ENCODE data around the gene PDLIM7.

PDLIM7 gene

GRCh38 chr5:177524941-177525655 is 27.7 kb upstream of the PDLIM7 start:
- in situ Hi-C loops (cut with HindIII; ENCODE audit: low sequenced_read_pairs), result no loop called here

GRCh38 chr5:177524539-177524900 is 27.1 kb upstream of the PDLIM7 start:
- in situ Hi-C loops (cut with HindIII; ENCODE audit: low sequenced_read_pairs), result no loop called here

- in situ Hi-C loops (cut with HindIII; ENCODE audit: low sequenced_read_pairs), result no loop called here
Measured at GRCh38 chr5:177523711-177524538, 26.5 kb upstream of the PDLIM7 start.

GRCh38 chr5:177520916-177521513 is 23.6 kb upstream of the PDLIM7 start:
- in situ Hi-C loops (cut with HindIII; ENCODE audit: low sequenced_read_pairs), result no loop called here

- in situ Hi-C loops (cut with HindIII; ENCODE audit: low sequenced_read_pairs), result no loop called here
Measured at GRCh38 chr5:177520271-177520670, 22.9 kb upstream of the PDLIM7 start.

GRCh38 chr5:177519463-177520235 is 22.2 kb upstream of the PDLIM7 start:
- in situ Hi-C loops (cut with HindIII; ENCODE audit: low sequenced_read_pairs), result no loop called here

- in situ Hi-C loops (cut with HindIII; ENCODE audit: low sequenced_read_pairs), result no loop called here
Measured at GRCh38 chr5:177516601-177517568, 19.5 kb upstream of the PDLIM7 start, which contains the start of gene DDX41. DDX41 (minus strand) TSS chr5:177516961; CDS start chr5:177516945, 16 bp downstream.

- in situ Hi-C loops (cut with HindIII; ENCODE audit: low sequenced_read_pairs), result no loop called here
Measured at GRCh38 chr5:177515580-177515979, 18.2 kb upstream of the PDLIM7 start.

- in situ Hi-C loops (cut with HindIII; ENCODE audit: low sequenced_read_pairs), result loop anchor here (5.0 kb wide), 1 partner anchor 47 kb away; no protein-coding TSS in a partner anchor
Measured at GRCh38 chr5:177514541-177514940, 17.1 kb upstream of the PDLIM7 start.

- in situ Hi-C loops (cut with HindIII; ENCODE audit: low sequenced_read_pairs), result loop anchor here (5.0 kb wide), 1 partner anchor 46 kb away; no protein-coding TSS in a partner anchor
Measured at GRCh38 chr5:177513500-177513899, 16.1 kb upstream of the PDLIM7 start.

- in situ Hi-C loops (cut with HindIII; ENCODE audit: low sequenced_read_pairs), result loop anchor here (5.0 kb wide), 1 partner anchor 46 kb away; no protein-coding TSS in a partner anchor
Measured at GRCh38 chr5:177512736-177513380, 15.5 kb upstream of the PDLIM7 start.

GRCh38 chr5:177511796-177512675 is 14.6 kb upstream of the PDLIM7 start:
- in situ Hi-C loops (cut with HindIII; ENCODE audit: low sequenced_read_pairs), result loop anchor here (5.0 kb wide), 1 partner anchor 45 kb away; no protein-coding TSS in a partner anchor

GRCh38 chr5:177511181-177511580 is 13.8 kb upstream of the PDLIM7 start:
- in situ Hi-C loops (cut with HindIII; ENCODE audit: low sequenced_read_pairs), result loop anchor here (5.0 kb wide), 1 partner anchor 44 kb away; no protein-coding TSS in a partner anchor

GRCh38 chr5:177510567-177511053 is 13.2 kb upstream of the PDLIM7 start:
- in situ Hi-C loops (cut with HindIII; ENCODE audit: low sequenced_read_pairs), result loop anchor here (5.0 kb wide), 1 partner anchor 43 kb away; no protein-coding TSS in a partner anchor

- in situ Hi-C loops (cut with HindIII; ENCODE audit: low sequenced_read_pairs), result loop anchor here (5.0 kb wide), 1 partner anchor 43 kb away; no protein-coding TSS in a partner anchor
Measured at GRCh38 chr5:177509991-177510566, 12.7 kb upstream of the PDLIM7 start.

- in situ Hi-C loops (cut with HindIII; ENCODE audit: low sequenced_read_pairs), result no loop called here
Measured at GRCh38 chr5:177509381-177509951, 12.1 kb upstream of the PDLIM7 start, which contains the start of gene DOK3. DOK3 (minus strand) TSS chr5:177509826; CDS start chr5:177509540, 286 bp downstream.

GRCh38 chr5:177508837-177509236 is 11.4 kb upstream of the PDLIM7 start:
- in situ Hi-C loops (cut with HindIII; ENCODE audit: low sequenced_read_pairs), result no loop called here
